ENCODE results near the gene NFYA. TPM values are rescaled to one million over a fixed set of nuclear protein-coding genes. Genes with fewer than 3 reads are reported as not detected.

Gene NFYA
- total and polyA plus RNA-seq, 2 of the 13 experiments (the other 11 are each of a cell fraction or from before 2014, with no cell fraction given), result 16.0 to 22.9 TPM

GRCh38 chr6:41120058-41120457, 47.3 kb downstream of the NFYA start:
- Histone ChIP-seq H3K4me3 (replicated peaks in 1 of 3; ENCODE audit: insufficient read depth in 1 of 3, low read depth in 2 of 3, low read length in 3 of 3) (no peak overlapping the region), H3K4me1 (ENCODE audit: insufficient read depth, low read length) (peaks cover 5% of the 10 kb centered on the region), H3K27me3 (ENCODE audit: control insufficient read depth in 1 of 2, insufficient read depth in 2 of 2, low read length in 2 of 2) (peaks cover 0 to 1% of the 10 kb centered on the region in 2 experiments; a peak in 1 of 5 replicates), H2AFZ (ENCODE audit: low read length) (no peak overlapping the region), H3K36me3 (replicated peaks in 1 of 2; ENCODE audit: control insufficient read depth in 1 of 2, insufficient read depth in 2 of 2, low read length in 2 of 2) (no peaks in the 10 kb centered on the region), H3K9ac (ENCODE audit: insufficient read depth, low read depth, low read length) (no peak overlapping the region), H4K20me1 (ENCODE audit: insufficient read depth, low read length) (no peaks in the 10 kb centered on the region), H3K79me2 (ENCODE audit: insufficient read depth, low read length) (no peaks in the 10 kb centered on the region), H3K9me3 (ENCODE audit: low read length) (no peaks in the 10 kb centered on the region), H3K4me2 (ENCODE audit: low read depth, low read length) (no peak overlapping the region), H3K27ac (ENCODE audit: extremely low read length, insufficient read depth, low read length) (no peak overlapping the region)
- FAIRE-seq (no peak), ATAC-seq (no peak), DNase-seq (ENCODE audit: low spot score) (no peak)
- intact Hi-C loops (cut with micrococcal nuclease; ENCODE audit: unreplicated experiment), result no loop called here
- TF ChIP-seq HNRNPUL1 (IDR thresholded peaks at IDR 0.05; ENCODE audit: low read depth, low read length) (no peak), FOSL2 (CRISPR knock-in tag; IDR thresholded peaks at IDR 0.05) (no peak)
- TF ChIP-seq, protein P1, sequence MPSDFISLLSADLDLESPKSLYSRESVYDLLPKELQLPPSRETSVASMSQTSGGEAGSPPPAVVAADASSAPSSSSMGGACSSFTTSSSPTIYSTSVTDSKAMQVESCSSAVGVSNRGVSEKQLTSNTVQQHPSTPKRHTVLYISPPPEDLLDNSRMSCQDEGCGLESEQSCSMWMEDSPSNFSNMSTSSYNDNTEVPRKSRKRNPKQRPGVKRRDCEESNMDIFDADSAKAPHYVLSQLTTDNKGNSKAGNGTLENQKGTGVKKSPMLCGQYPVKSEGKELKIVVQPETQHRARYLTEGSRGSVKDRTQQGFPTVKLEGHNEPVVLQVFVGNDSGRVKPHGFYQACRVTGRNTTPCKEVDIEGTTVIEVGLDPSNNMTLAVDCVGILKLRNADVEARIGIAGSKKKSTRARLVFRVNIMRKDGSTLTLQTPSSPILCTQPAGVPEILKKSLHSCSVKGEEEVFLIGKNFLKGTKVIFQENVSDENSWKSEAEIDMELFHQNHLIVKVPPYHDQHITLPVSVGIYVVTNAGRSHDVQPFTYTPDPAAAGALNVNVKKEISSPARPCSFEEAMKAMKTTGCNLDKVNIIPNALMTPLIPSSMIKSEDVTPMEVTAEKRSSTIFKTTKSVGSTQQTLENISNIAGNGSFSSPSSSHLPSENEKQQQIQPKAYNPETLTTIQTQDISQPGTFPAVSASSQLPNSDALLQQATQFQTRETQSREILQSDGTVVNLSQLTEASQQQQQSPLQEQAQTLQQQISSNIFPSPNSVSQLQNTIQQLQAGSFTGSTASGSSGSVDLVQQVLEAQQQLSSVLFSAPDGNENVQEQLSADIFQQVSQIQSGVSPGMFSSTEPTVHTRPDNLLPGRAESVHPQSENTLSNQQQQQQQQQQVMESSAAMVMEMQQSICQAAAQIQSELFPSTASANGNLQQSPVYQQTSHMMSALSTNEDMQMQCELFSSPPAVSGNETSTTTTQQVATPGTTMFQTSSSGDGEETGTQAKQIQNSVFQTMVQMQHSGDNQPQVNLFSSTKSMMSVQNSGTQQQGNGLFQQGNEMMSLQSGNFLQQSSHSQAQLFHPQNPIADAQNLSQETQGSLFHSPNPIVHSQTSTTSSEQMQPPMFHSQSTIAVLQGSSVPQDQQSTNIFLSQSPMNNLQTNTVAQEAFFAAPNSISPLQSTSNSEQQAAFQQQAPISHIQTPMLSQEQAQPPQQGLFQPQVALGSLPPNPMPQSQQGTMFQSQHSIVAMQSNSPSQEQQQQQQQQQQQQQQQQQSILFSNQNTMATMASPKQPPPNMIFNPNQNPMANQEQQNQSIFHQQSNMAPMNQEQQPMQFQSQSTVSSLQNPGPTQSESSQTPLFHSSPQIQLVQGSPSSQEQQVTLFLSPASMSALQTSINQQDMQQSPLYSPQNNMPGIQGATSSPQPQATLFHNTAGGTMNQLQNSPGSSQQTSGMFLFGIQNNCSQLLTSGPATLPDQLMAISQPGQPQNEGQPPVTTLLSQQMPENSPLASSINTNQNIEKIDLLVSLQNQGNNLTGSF (CRISPR knock-in tag; IDR thresholded peaks at IDR 0.05), result no peak
- BruUV-seq (replicated peaks), result no TSS peak
- in situ Hi-C loops (cut with HindIII; ENCODE audit: extremely low pct_ligation_motif_present, low pct_unique_long_range_greater_than_20kb), result no loop called here
- 19% methylated on average over 1 of the region's 1 CpG for WGBS (ENCODE audit: low lambda C conversion rate)
- ChIA-PET CTCF (ENCODE audit: low intra/inter-chr PET ratio, low total read pairs) (no interaction called here), POLR2A (no interaction called here)

GRCh38 chr6:41122373-41122772, 49.6 kb downstream of the NFYA start:
- ChIA-PET CTCF (ENCODE audit: low intra/inter-chr PET ratio, low total read pairs) (no interaction called here), POLR2A (no interaction called here)
- Histone ChIP-seq H3K27me3 (ENCODE audit: control insufficient read depth in 1 of 2, insufficient read depth in 2 of 2, low read length in 2 of 2) (peaks cover 0 to 3% of the 10 kb centered on the region in 2 experiments; a peak in 2 of 5 replicates), H4K20me1 (ENCODE audit: insufficient read depth, low read length) (no peaks in the 10 kb centered on the region), H3K9ac (ENCODE audit: insufficient read depth, low read depth, low read length) (no peak overlapping the region), H3K27ac (ENCODE audit: extremely low read length, insufficient read depth, low read length) (no peak overlapping the region), H3K4me1 (ENCODE audit: insufficient read depth, low read length) (no peaks in the 10 kb centered on the region), H3K9me3 (ENCODE audit: low read length) (no peaks in the 10 kb centered on the region), H2AFZ (ENCODE audit: low read length) (no peak overlapping the region), H3K4me3 (replicated peaks in 1 of 3; ENCODE audit: insufficient read depth in 1 of 3, low read depth in 2 of 3, low read length in 3 of 3) (no peak overlapping the region), H3K4me2 (ENCODE audit: low read depth, low read length) (no peak overlapping the region), H3K36me3 (replicated peaks in 1 of 2; ENCODE audit: control insufficient read depth in 1 of 2, insufficient read depth in 2 of 2, low read length in 2 of 2) (no peaks in the 10 kb centered on the region), H3K79me2 (ENCODE audit: insufficient read depth, low read length) (no peaks in the 10 kb centered on the region)
- DNase-seq (ENCODE audit: low spot score), result no peak
- 46% methylated on average over 1 of the region's 1 CpG for WGBS (ENCODE audit: low lambda C conversion rate)
- no peak for FAIRE-seq
- ATAC-seq, result no peak
- intact Hi-C loops (cut with micrococcal nuclease; ENCODE audit: unreplicated experiment), result no loop called here
- in situ Hi-C loops (cut with HindIII; ENCODE audit: extremely low pct_ligation_motif_present, low pct_unique_long_range_greater_than_20kb), result no loop called here
- TF ChIP-seq BORCS8-MEF2B (CRISPR knock-in tag; IDR thresholded peaks at IDR 0.05), result no peak
- BruUV-seq (replicated peaks), result no TSS peak
